Activated CD4-positive, CD25-positive, alpha-beta regulatory T cell treated with anti-CD3 and anti-CD28 coated beads, Interleukin-2, amount 50 U/mL, for 72 hours (primary cell): ENCODE data around the gene GAGE1.
A peak's percentile ranks its signal among the peaks of the same experiment; 100 is the strongest.
"Not testable (repeated sequence)": the region's sequence is repeated elsewhere in the genome, so short reads cannot be mapped to it uniquely, and the experiment has no call there.

Experiments used
- DNase-seq: peaks from one replicate; pipeline ENCODE4 v3.0.0; 2021

Gene GAGE1

DNA sequence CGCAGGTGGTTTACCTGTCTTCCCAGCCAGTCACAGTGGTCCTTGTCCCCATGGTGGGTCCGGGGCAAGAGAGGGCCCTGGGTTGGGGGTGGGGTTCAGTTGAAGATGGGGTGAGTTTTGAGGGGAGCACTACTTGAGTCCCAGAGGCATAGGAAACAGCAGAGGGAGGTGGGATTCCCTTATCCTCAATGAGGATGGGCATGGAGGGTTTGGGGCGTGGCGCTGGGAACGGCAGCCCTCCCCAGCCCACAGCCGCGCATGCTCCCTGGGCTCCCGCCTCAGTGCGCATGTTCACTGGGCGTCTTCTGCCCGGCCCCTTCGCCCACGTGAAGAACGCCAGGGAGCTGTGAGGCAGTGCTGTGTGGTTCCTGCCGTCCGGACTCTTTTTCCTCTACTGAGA is at the start of gene GAGE1:
Gene GAGE1 (plus strand): TSS at position 301 of the 400 bp plus-strand sequence. CDS start 1,155 bp downstream, outside the sequence.
- DNase-seq: not testable (repeated sequence)

DNA sequence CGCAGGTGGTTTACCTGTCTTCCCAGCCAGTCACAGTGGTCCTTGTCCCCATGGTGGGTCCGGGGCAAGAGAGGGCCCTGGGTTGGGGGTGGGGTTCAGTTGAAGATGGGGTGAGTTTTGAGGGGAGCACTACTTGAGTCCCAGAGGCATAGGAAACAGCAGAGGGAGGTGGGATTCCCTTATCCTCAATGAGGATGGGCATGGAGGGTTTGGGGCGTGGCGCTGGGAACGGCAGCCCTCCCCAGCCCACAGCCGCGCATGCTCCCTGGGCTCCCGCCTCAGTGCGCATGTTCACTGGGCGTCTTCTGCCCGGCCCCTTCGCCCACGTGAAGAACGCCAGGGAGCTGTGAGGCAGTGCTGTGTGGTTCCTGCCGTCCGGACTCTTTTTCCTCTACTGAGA is 47.8 kb upstream of the GAGE1 start, which contains the start of gene GAGE12E:
Gene GAGE12E (plus strand): TSS at position 301 of the 400 bp plus-strand sequence. CDS start 1,155 bp downstream, outside the sequence.
- not testable (repeated sequence) for DNase-seq

GRCh38 chrX:49560542-49560941 is 38.3 kb upstream of the GAGE1 start, which contains the start of gene GAGE12F:
TSS of gene GAGE12F (plus strand) at chrX:49560842. CDS start at chrX:49561997, 1,155 bp downstream.
- DNase-seq: not testable (repeated sequence)

DNA sequence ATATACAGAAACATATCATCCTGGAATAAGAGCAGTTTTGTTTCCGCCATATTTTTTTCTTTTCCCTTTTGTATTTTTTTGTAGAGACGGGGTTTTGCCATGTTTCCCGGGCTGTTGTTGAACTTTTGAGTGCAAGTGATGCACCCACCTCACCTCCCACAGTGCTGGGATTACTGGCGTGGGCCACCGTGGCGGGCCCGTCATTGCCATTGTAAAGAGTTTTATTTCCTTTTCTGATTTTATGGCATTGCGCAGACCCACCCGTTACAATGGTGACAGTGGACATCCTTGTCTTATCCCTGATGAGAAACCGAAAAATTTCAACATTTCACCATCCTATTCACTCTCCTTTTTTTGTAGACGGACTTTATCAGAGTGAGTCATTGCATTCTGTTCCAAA is 30.1 kb upstream of the GAGE1 start:
- DNase-seq: not testable (repeated sequence)

- not testable (repeated sequence) for DNase-seq
Measured at GRCh38 chrX:49569152-49569551, 29.7 kb upstream of the GAGE1 start.

GRCh38 chrX:49570100-49570499 is 28.7 kb upstream of the GAGE1 start, which contains the start of gene GAGE12G:
TSS of gene GAGE12G (plus strand) at chrX:49570400. CDS start at chrX:49571555, 1,155 bp downstream.
- not testable (repeated sequence) for DNase-seq

- not testable (repeated sequence) for DNase-seq
Measured at GRCh38 chrX:49579649-49580048, 19.2 kb upstream of the GAGE1 start, which contains the start of gene GAGE12H. TSS of gene GAGE12H (plus strand) at chrX:49579949. CDS start at chrX:49581104, 1,155 bp downstream.

GRCh38 chrX:49589196-49589595 is 9.6 kb upstream of the GAGE1 start, which contains the start of gene GAGE2A:
TSS of gene GAGE2A (plus strand) at chrX:49589496. CDS start at chrX:49590651, 1,155 bp downstream.
- not testable (repeated sequence) for DNase-seq

- DNase-seq: peak; percentile 39
Measured at GRCh38 chrX:49589769-49590478, 8.9 kb upstream of the GAGE1 start.

GRCh38 chrX:49590488-49590887 is 8.3 kb upstream of the GAGE1 start:
- DNase-seq: not testable (repeated sequence)

GRCh38 chrX:49610718-49611310 is 12.0 kb downstream of the GAGE1 start:
- DNase-seq: no peak

GRCh38 chrX:49618574-49618973 is 19.8 kb downstream of the GAGE1 start:
- DNase-seq: no peak

DNA sequence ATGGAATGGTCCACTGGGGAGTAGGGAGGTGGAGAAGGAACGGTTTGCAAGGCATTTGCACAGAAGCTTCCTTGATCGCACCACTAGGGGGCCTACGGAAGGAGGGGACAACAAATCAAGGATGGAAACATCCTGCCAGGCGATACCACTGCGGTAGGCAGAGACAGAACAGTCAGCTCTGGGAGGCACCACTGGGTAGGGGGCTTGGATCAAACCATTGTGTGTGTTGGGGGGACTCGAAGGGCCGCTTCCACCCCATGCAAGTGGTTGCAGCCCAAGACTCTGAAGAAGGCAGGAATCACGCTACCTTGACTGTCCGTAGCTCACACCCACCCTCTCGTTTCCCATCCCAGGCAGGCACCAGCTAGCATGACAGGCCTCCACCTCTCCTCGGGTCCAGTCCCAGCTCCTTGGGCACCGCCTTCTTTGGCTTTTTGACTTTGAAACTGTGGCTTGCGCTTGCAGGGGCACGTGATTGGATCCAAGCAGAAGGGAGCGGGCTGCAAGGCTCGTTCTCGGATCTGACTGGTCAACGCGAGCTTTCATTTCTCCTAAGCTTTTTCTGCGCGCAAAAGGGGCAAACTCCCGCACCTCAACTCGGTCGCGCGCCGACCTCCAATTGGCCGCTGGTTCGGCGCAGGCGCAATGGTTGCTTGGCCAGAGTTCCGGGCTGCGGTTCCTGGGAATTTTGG is 28.4 kb downstream of the GAGE1 start:
- DNase-seq: peak; percentile 40

DNA sequence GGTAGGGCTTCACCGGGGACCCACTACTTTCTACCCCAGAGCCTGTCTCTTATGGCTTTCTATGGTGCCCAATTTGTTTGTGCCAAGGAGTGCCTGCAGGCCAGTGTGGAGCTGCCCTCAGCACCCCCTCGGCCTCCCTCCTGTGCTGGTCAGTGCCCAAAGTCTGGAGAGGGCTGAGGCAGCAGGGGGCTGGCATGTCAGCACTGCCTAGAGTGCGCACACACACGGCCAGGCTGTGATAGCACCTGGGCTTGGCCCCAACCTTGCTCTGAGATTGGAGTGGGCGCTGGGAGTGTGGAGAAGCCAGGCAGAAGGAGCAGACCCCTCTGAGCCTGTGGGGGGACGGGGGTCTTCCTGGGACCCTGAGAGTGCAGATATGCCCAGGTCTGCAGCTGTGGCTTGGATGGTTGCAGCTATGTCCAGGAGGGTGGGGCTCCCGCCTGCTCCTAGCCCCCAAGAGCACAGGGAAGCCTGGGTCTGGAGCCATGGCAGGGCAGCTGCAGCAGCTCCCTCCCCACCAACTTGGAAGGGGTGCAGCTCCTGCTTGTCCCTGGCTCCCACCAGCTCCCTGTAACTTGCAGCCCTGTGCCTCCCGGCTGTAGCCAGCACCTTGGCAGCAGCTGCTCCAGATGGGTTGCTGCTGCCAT is 46.3 kb downstream of the GAGE1 start:
- no peak for DNase-seq

DNA sequence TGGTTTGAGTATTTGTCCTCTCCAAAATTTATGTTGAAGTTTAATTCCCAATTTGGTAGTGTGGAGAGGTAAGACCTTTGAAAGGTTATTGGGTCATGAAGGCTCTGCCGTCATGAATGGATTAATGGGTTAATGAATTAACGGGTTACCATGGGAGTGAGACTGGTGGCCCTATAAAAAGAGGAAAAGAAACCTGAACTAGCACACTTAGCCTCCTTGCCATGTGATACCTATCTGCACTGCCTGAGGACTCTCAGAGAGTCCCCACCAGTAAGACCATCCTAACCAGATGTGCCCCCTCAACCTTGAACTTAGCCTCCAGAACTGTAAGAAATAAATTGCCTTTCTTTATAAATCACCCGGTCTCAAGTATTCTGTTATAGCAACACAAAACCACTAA is 57.7 kb downstream of the GAGE1 start:
- DNase-seq: no peak
